DMS 273 (cell line): Measurements from ENCODE around the gene USP28.
"Not testable (repeated sequence)": the region's sequence is repeated elsewhere in the genome, so short reads cannot be mapped to it uniquely, and the experiment has no call there.

ENCODE experiments used
- DNase-seq: peaks from one replicate; lab custom pipeline; 2025; ENCODE audit not compliant: unreplicated experiment; lab: John Stamatoyannopoulos, UW

The USP28 gene

DNA sequence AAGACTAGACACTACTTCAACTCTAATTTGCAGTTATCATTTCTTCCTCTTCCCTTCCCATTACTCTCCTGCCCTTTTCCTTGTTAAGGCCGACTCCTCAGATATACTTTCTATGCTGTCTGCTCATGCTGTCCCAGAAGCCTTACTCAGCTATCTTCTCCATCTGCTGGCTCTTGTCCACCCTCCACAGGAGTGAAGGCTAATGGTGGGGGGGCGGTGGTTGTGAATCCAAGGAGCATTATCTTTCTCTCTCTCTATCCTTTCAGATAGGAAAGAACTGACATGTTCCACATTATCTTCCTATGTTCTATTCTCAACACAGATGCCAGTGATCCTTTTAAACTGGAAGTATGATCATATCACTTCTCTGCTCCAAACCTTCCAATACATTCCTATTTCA lies 37.4 kb downstream of the USP28 start:
- DNase-seq = no peak

DNA sequence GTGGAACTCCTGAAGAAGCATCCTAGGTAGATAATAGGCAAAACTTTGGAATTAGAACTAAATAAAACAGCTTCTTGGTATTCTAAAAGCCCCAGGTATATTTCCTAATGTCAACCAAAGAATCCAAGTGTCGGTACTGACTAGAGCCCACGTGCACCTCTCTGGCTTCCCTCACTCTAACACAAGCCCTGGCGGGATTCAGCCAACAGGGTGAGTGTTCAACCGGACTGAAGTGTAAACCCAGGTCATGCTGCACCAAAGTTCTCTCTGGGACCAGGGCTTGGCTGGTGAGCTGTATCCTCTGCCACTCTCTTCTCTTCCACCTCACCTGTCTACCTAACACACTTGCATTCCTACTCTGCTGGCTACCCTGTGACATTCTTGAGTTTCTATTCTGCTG lies 40.1 kb downstream of the USP28 start:
- DNase-seq = no peak

DNA sequence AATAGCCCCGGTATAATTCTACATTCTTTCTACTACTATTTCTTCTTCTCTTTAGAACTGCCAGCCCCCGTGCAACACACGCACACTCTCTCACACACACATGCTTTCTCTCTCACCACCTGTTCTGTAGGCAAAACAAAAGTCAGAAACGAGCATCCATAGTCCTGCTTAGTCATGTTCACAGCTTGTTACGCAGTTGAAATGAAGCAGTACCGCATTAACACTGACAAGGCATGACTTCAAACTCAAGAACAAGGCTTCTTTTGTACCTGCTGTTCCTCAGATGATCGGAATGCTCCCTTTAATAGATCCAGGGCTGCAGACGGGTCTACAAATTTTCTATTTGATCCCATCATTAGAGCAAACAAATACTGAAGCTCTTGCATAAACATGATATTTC lies 42.2 kb downstream of the USP28 start:
- DNase-seq = no peak

DNA sequence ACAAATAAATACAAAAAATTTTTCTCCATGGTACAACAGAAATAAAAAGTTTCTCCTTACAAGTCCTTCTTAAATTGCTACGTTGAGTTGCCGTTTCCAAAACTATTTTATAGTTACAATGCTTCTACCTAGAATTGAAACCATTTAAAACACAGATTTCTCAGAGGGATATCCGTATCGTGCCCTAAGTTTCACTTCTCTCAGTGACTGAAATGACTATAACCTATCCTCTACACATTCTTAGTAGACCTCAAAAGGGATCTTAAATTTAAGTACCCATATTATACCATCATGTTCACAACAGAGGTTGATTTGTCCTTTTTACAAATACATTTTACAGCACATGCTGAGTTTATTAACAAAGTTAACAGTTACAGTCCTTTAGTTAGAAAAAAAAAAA lies 44.1 kb downstream of the USP28 start:
- no peak for DNase-seq

DNA sequence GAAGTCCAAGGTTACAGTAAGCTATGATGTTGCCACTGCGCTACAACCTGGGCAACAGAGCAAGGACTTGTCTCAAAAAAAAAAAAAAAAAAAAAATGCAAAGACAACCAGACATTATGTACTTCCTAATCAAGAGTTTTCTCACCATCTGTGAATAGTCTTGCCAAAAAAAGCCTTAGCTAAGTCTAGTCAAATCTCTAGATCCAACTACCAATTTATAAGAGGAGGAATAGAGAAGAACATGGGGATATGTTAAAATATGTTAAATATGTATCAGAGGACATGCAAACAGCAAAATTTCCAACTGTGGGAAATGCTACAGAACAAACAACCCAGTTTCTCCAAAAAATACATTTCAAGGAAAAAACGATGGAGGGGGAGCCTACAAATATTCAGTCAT lies 45.6 kb downstream of the USP28 start:
- no peak for DNase-seq

DNA sequence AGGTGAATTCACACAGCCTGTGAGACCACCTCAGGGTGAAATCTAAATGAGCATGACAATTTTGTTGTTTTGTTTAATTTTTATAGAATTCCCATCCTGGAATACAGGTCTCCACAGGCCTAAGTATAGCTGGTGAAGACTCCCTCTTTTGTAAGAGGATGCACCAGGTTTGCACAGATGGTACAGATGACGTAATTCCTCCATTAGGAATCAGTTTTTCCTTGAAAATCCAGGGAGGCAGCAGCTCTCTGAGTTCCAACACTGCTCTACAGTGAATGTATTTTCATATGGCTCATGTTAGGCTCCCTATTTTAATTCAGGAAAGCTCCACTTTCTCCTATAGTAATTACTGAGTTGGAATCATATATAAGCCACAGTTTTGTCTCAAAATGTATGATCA lies 47.2 kb downstream of the USP28 start:
- peak; percentile 5 for DNase-seq

DNA sequence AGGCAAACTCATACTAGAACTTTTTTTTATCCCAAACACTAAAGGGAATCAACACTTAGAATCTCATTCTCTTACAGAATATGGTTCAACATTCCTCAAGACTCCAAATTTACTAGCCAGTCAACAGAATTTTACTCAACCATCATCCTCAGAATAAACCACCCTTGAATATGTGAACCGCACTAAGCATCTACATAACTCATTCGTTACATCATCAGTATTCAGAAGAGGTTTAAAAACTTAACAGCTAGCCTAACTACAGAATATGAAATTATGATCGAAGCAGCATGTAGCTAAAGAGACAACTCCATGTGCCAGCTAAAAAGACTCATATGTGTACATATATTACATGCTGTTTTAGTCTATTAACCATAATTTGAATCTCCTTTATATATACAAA lies 47.9 kb downstream of the USP28 start:
- no peak for DNase-seq

DNA sequence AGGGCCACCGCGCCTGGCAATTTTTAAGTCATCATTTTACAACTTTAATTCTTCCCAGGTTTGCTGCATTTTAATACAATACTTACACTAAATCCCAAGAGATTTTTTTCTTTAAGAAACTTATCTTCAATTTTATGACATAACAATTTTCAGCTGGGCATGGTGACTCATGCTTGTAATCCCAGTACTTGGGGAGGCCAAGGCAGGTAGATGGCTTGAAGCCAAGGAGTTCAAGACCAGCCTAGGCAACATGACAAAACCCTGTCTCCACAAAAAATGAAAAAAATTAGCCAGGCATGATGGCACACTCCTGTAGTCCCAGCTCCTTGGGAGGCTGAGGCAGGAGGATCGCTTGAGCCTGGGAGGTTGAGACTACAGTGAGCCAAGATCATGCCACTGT lies 56.9 kb downstream of the USP28 start:
- no peak for DNase-seq

DNA sequence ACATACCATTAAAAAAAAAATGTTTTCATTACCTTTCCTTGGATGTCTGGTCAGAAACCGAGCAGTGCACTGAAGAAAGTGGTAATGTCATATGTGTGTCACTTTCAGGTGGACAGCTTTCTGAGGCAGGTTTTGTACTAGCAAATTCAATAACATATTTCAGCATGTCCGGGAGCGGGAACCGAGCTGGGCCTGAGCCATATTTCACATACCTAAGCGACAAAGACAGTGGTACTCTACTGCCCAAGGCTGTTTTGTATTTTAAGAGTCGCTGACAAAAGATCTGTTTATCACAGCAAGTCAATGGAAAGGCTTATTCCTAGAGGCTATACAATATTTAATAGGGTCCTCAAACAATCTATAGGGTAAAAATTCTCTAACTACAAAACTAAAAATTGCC lies 57.7 kb downstream of the USP28 start:
- no peak for DNase-seq

DNA sequence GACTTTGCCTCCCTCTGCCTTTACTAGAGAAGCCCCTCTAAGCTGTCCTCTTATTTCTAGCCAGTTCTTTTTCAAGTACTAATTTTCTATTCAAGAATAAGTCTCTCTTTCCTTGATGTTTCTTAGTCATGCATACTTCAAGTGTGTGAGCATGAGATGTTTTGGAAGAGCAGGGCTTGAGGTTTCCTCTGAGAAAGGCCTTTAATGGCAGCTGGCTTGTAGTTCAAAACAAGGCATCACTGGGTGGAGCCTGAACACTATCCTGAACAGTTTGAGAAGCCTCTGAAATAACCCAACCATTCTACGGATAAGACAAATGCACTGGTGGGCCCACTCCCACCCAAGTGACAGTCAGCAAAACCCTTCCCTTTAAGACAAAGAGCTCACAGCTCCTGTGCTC lies 58.2 kb downstream of the USP28 start:
- DNase-seq = no peak

DNA sequence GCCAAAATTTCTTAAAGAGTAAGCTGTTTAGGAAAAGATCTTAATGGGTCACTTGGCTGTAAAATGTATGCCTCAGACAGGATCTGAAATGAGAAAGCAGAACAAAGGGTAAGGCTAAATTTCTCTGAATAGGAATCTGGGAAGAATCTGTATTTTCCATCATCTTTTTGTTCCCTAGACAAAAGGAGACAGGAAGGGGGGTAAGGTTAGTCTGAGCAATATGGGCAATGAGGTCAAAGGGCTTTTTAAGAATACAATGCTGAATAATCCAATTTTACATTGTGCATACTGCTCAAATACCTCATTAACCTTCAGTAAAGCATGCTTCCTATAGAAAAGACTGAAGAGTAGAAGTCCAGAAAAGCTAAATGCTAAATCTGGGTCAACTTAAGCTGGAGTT lies 61.2 kb downstream of the USP28 start:
- DNase-seq = no peak

DNA sequence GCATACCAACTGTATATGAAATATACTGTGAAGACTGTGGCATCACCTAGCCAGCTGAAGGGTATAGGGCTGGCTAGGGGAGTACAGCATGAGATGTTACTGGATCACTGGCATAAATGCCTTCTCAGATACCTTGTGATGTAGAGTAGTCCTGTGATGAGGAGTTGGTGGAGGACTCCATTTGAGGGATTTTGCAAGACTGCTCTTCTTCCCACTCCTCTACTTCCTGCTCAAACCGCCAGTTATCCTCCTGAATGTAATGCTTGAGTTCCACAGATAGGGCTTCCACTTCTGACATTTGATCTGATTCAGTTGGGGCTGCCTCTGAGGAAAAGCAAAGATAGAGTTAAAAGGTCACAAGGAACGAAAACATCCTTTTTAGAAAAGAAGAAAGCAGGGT lies 66.4 kb downstream of the USP28 start:
- DNase-seq = no peak

DNA sequence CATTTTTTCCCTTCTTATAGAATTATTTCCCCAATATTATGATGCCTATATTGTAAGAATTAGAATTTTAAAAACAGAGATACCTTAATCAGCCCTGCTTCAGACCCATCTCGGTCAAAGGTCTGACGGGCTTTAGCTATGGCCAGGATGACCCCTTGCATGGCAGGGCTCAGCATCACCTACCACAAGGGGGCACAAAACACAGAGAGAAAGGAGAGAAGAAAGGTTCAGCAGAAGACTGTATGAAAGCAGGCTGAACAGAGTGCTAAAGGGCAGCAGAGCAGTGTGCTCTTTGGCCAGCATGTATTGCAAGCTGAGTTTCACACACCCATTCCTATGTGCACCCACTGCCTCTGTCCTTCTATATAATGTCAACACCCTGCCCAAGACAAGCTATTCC lies 69.0 kb downstream of the USP28 start:
- peak; percentile 38 for DNase-seq

DNA sequence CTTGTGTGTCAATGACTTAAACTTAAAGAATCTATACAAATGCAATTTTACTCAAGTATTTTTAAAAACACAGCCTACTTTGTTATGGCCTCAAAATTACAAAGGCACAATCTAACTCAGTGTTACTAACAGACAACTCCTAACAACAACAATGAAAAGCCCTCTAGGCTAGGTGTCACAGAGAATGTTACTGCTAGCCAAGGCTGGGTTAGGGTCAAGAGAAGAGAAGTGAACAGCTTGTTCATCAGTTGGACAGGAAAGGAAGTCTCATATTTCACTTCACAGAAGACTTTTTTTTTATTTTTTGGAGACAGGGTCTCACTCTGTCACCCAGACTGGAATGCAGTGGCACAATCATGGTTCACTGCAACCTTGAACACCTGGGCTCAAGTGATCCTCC lies 69.7 kb downstream of the USP28 start:
- DNase-seq = no peak

DNA sequence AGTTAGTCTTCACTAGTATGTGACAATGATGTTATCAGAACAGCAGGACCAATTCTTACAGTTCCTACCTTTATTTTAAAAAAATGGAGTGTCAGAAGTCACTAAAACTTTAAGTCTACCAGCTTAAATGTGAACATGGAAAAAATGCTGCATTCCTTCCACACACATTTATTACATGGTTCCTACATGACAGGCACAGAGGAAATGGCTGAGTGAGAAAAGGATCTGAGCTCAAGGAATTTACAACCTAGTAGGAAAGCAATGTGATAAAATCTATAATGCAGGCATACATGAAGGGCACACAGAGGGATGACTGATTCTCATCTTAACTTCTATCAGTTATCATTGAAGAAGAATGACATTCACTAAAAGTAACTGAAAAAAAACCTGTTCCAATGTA lies 72.8 kb downstream of the USP28 start:
- DNase-seq = no peak

DNA sequence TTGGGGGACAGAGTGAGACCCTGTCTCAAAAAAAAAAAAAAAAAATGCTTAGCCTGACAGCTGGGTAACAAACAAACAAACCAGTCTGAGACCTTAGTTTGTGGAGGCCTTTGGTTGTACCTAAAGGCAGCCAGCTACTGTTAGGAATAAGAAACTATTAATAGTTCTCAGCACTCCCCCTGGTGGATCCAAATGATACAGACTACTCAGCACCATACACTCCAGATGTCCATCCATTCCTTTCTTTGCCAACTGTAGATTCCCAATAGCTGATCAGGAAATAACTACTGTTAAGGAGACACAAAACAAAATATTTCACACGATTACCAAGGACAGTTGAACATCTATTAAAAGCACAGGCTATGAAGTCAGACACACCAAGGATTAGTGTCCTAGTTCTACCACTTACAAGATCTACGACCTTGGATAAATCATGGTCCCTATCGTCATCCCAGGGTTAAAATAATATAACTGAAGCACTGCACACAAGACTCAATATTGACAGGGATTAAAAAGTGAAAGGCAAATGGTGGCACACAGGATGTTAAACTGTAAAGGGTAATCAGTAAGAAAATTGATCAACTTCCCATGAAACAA lies 78.6 kb downstream of the USP28 start:
- peak; percentile 75 for DNase-seq

DNA sequence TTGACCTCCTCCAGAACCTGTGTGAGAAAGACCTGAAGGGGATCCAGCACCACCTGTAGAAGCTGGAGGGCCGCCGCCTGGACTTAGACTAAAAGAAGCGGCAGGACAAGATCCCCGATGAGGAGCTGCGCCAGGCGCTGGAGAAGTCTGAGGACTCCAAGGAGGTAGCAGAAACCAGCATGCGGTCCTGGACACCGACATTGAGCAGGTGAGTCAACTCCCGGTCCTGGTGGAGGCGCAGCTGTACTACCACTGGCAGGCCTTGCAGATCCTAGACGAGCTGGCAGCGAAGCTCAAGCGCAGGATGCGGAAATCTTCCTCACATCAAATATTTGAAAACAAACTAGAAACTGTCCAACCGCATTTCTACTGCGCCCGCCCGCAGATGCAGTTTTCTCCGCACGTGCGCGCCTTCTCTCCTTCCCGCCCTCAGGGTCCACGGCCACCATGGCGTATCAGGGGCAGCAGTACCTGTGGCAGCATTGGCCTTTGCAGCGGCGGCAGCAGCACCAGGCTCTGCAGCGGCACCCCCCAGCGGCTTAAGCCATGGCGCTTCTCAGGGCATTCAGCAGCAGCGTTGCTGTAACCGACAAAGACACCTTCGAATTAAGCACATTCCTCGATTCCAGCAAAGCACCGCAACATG lies 85.6 kb downstream of the USP28 start:
- no peak for DNase-seq

DNA sequence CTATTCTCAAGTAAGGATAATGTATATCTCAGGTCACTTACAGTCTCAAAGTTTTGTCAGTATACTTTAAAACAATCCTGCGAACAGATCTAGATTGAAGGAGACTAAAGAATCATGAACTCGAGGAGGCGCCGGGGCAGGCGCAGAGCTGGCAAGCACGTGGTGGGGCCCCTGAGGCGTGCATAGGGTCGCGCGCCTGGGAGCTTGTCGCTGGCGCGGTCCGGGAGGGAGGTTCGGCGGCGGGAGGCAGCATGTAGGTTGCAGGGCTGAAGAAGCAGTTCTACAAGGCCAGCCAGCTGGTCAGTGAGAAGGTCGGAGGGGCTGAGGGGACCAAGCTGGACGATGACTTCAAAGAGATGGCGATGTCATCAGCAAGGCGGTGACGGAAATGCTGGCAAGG lies 86.4 kb downstream of the USP28 start:
- DNase-seq = not testable (repeated sequence)

DNA sequence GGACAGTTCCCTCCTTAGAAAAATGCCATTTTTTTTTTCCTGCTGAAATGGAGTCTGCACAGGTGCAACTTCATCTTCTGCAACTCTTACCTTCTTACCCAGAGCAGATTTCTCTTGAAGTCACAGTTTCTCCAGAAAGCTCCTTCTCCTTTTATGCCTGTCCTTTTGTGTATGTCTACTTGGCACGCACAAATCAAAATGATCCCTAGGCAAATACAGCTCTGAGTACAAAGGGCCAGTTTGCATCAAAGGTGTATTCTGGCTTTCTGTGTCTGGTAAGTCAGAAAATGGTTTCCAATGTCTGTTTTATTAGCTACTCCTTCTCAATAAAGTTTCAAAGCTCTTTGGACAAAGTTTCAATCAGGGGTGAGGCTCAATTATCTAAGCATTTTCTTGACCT lies 93.2 kb downstream of the USP28 start:
- no peak for DNase-seq

DNA sequence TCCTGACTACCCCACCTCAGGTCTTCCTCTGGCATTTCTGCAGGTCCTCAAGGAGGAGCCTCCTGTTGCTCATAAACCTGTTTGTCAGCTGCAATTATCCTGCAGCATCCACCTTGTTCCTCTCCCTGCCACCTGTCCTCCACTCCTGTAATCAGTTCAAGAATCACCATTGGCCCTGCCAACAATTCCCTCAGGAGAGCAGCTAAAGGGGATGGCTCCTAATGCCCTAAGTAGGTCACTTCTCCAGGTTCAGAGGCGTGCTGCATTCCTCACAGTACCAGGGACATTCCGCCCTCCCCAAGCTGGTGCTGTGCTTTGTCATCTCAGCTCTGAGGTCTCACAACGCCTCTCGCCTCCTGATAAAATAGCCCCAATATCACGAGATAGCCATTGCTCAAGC lies 93.7 kb downstream of the USP28 start:
- DNase-seq = no peak

DNA sequence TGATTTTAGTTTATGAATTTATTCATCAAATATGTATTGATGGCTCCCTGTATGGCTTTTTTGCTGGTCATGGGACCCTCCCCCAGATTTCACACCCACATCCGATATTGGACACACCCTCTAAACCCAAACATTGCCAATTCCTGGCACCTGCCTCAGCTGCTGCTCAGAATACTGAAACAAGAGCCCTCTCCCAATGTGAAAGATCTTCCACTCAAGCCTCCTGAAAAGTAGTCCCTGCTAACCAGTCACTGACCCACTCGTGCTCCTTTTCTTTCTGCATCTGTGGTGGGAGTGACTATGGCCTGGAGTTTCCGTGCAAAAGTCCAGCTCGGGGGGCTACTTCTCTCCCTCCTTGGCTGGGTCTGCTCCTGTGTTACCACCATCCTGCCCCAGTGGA lies 95.9 kb downstream of the USP28 start, which contains the start of gene CLDN25:
Gene CLDN25, plus strand, starts transcription at position 301 of the 400 bp plus-strand sequence. Its CDS starts 0 bp downstream, at position 301.
- no peak for DNase-seq

DNA sequence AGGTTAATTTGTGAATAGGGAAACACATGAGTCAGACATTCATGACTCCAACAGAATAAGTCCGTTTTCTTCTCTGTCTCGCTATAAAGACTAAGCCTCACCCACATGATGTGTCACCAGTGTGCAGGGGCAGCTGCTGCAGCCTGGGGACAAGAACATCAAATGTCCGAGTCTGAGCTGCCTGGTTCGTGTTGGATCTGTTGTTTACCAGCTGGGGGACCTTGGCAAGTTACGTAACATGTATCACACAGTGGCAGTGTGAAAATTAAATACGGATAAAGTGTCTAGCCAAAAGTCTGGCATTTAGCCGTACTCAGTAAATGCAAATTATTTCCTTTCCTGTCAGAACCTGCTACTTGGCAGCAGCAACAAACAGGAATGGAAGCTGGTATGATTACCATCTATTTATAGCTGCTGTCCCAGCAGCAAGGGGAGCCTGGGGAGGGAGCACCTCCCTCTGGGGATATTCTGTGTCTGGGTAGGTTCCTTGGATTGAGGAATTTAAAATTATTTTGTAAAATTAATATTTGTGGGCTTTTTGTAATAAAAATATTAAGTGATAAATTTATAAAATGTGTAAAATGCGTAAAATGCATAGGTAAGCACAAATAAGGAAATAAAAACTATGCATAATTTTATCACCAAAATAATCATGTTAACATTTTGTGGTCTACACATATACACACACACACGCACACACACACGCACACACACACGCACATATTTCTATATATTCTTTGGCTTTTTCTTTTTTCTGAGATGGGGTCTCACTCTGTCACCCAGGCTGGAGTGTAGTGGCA lies 97.1 kb downstream of the USP28 start:
- DNase-seq = peak; percentile 80

DNA sequence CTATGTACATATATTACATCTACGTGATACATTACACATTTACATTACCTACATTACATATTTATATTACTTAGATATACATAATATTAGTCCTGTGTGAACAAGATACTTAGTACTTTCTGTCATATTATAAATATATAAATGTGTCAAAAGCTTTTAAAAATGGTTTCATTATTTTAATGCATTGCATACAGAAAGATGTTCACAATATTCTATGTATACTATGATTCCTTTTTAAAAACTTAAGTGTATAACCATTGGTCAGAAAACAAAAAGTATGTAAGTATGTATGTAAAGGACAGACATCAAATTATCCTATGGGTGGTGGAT lies 101.2 kb downstream of the USP28 start:
- DNase-seq = no peak
